ENCODE results near the gene ATXN3. TPM values are rescaled to one million over a fixed set of nuclear protein-coding genes. Genes with fewer than 3 reads are reported as not detected.

Gene ATXN3
- total RNA-seq, 1 experiment from 2014 or later = 14.6 TPM

DNA sequence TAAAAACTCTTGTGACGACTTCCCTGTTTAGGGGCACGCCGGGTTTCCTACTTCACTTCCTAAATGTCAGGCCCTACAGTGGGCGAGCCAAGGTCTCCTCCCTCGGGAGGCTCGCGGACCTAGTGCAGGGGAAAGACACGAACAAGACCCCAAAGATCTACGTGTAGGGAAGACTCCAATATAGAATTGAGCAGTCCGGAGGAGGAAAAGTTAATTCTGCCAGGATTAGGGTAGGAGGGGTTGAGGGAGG lies 564 bp downstream of the ATXN3 start:
- no TSS peak for BruUV-seq (replicated peaks)

GRCh38 chr14:92105073-92105892 lies 1.1 kb downstream of the ATXN3 start:
- no peaks in the 10 kb centered on the region for H3K9me3 ChIP-seq (ENCODE audit: control insufficient read depth, insufficient read depth, low read depth, low read length)
- H3K4me1 ChIP-seq (ENCODE audit: control insufficient read depth, insufficient read depth, low read length) = peaks cover 9% of the 10 kb centered on the region; the same call in 1 of the 2 replicates
- DNase-seq (ENCODE audit: low read depth, low spot score) (no peak), ATAC-seq (no peak)
- peak overlapping the region; percentile 94 to 95 for H3K4me3 ChIP-seq (ENCODE audit: low read depth in 2 of 2, low read length in 2 of 2)
- POLR2A ChIA-PET = no interaction called here
- BruUV-seq (replicated peaks) = TSS peak; percentile 84
- TF ChIP-seq TCF7L2 (IDR thresholded peaks at IDR 0.05; ENCODE audit: low read depth, low read length) (no peak), SIN3A (IDR thresholded peaks at IDR 0.05; ENCODE audit: borderline replicate concordance, insufficient read depth, low read depth, low read length) (no peak), REST (IDR thresholded peaks at IDR 0.05; ENCODE audit: insufficient read depth in 1 of 2, low read depth in 2 of 2, low read length in 1 of 2) (no peak), POLR2AphosphoS5 (IDR thresholded peaks at IDR 0.05; ENCODE audit: low read depth, low read length) (no peak)
- TF ChIP-seq, protein P1, sequence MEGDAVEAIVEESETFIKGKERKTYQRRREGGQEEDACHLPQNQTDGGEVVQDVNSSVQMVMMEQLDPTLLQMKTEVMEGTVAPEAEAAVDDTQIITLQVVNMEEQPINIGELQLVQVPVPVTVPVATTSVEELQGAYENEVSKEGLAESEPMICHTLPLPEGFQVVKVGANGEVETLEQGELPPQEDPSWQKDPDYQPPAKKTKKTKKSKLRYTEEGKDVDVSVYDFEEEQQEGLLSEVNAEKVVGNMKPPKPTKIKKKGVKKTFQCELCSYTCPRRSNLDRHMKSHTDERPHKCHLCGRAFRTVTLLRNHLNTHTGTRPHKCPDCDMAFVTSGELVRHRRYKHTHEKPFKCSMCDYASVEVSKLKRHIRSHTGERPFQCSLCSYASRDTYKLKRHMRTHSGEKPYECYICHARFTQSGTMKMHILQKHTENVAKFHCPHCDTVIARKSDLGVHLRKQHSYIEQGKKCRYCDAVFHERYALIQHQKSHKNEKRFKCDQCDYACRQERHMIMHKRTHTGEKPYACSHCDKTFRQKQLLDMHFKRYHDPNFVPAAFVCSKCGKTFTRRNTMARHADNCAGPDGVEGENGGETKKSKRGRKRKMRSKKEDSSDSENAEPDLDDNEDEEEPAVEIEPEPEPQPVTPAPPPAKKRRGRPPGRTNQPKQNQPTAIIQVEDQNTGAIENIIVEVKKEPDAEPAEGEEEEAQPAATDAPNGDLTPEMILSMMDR (IDR thresholded peaks at IDR 0.05) = no peak
- H3K27ac ChIP-seq (ENCODE audit: low read length) = peak overlapping the region; percentile 90
- CTCF ChIA-PET = interaction anchor here (0.5 to 1.7 kb wide), 2 partner anchors 13 to 14 kb away, joined by 3 to 7 read pairs; no protein-coding TSS in a partner anchor
- in situ Hi-C loops (cut with HindIII; ENCODE audit: low pct_unique_long_range_greater_than_20kb, low sequenced_read_pairs) (no loop called here), intact Hi-C loops (cut with micrococcal nuclease; ENCODE audit: unreplicated experiment) (no loop called here)
- peaks cover 2% of the 10 kb centered on the region; the same call in 1 of the 2 replicates for H3K36me3 ChIP-seq (ENCODE audit: control insufficient read depth, insufficient read depth, low read length)
- no peaks in the 10 kb centered on the region for H3K27me3 ChIP-seq (ENCODE audit: control insufficient read depth, insufficient read depth, low read length)

More for the DNA sequence above, 564 bp downstream of the ATXN3 start:
- Histone ChIP-seq H3K4me3 (ENCODE audit: low read depth in 2 of 2, low read length in 2 of 2) (peak overlapping the region; percentile 94 to 95), H3K27me3 (ENCODE audit: control insufficient read depth, insufficient read depth, low read length) (no peaks in the 10 kb centered on the region), H3K27ac (ENCODE audit: low read length) (peak overlapping the region; percentile 90), H3K9me3 (ENCODE audit: control insufficient read depth, insufficient read depth, low read depth, low read length) (no peaks in the 10 kb centered on the region), H3K36me3 (ENCODE audit: control insufficient read depth, insufficient read depth, low read length) (peaks cover 2% of the 10 kb centered on the region; the same call in 1 of the 2 replicates), H3K4me1 (ENCODE audit: control insufficient read depth, insufficient read depth, low read length) (peaks cover 9% of the 10 kb centered on the region; the same call in 1 of the 2 replicates)
- no peak for TF ChIP-seq SIN3A (IDR thresholded peaks at IDR 0.05; ENCODE audit: borderline replicate concordance, insufficient read depth, low read depth, low read length)
- TF ChIP-seq POLR2AphosphoS5 (IDR thresholded peaks at IDR 0.05; ENCODE audit: low read depth, low read length) = no peak
- no peak for TF ChIP-seq REST (IDR thresholded peaks at IDR 0.05; ENCODE audit: insufficient read depth in 1 of 2, low read depth in 2 of 2, low read length in 1 of 2)
- TF ChIP-seq, protein P1 (IDR thresholded peaks at IDR 0.05) = no peak
- TF ChIP-seq TCF7L2 (IDR thresholded peaks at IDR 0.05; ENCODE audit: low read depth, low read length) = no peak
- intact Hi-C loops (cut with micrococcal nuclease; ENCODE audit: unreplicated experiment) = loop anchor here (2.0 kb wide), 1 partner anchor 65 kb away; the partner anchor contains the start of gene TRIP11
- ATAC-seq (peak; percentile 31), DNase-seq (ENCODE audit: low read depth, low spot score) (no peak)
- CTCF ChIA-PET = interaction anchor here (0.5 to 1.7 kb wide), 2 partner anchors 13 to 14 kb away, joined by 3 to 7 read pairs; no protein-coding TSS in a partner anchor
- POLR2A ChIA-PET = no interaction called here
- in situ Hi-C loops (cut with HindIII; ENCODE audit: low pct_unique_long_range_greater_than_20kb, low sequenced_read_pairs) = no loop called here

All from Panc1 (cell line).